LNCAP (cell line): Measurements from ENCODE around the gene MSI2.

ENCODE experiments used
- TF ChIP-seq, protein P1 (sequence below): fragments of 450-650 bp; IDR thresholded peaks from 2 replicates; pipeline ENCODE4 v1.5.1; 2017; ENCODE audit warnings: mild to moderate bottlenecking

MSI2 gene

DNA sequence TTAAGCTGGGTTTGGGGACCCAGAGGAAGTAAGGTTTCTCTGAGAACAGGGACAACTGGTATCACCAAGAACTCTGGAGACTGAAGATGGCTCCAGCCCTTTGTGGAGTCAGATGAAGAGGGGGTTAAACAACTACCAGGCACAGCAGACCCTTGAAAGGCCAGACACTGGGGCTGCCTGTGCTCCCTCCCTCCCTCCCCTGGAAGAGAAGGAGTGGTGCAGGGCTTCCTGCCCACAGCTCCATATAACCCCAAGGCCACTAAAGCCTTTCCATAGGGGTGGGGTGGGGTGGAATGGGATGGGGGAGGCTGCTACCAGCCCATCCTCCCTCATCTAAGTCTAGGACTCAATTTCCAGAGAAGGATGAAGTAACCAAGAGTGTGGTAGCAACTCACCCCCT lies 422.1 kb downstream of the MSI2 start:
- TF ChIP-seq, protein P1, sequence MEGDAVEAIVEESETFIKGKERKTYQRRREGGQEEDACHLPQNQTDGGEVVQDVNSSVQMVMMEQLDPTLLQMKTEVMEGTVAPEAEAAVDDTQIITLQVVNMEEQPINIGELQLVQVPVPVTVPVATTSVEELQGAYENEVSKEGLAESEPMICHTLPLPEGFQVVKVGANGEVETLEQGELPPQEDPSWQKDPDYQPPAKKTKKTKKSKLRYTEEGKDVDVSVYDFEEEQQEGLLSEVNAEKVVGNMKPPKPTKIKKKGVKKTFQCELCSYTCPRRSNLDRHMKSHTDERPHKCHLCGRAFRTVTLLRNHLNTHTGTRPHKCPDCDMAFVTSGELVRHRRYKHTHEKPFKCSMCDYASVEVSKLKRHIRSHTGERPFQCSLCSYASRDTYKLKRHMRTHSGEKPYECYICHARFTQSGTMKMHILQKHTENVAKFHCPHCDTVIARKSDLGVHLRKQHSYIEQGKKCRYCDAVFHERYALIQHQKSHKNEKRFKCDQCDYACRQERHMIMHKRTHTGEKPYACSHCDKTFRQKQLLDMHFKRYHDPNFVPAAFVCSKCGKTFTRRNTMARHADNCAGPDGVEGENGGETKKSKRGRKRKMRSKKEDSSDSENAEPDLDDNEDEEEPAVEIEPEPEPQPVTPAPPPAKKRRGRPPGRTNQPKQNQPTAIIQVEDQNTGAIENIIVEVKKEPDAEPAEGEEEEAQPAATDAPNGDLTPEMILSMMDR, result no peak

DNA sequence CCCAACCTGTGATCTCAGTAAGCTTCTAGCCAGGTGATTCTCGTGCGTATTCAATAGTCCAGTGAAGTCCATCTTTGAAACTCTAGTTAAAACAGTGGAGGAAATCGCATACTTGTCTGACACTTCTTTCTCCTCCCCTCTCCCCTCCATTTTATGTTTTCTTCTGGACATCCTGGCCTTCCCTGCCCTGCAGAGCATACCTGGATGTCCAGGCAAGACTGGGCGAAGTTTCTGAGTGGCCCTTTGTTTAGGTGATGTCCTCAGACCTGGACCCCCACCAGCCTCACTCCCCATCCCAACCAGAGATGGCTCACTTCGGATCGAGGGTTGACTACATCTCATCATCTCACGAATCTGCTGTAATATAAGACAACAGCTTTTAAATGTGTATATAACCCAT lies 423.0 kb downstream of the MSI2 start:
- TF ChIP-seq, protein P1, result no peak

DNA sequence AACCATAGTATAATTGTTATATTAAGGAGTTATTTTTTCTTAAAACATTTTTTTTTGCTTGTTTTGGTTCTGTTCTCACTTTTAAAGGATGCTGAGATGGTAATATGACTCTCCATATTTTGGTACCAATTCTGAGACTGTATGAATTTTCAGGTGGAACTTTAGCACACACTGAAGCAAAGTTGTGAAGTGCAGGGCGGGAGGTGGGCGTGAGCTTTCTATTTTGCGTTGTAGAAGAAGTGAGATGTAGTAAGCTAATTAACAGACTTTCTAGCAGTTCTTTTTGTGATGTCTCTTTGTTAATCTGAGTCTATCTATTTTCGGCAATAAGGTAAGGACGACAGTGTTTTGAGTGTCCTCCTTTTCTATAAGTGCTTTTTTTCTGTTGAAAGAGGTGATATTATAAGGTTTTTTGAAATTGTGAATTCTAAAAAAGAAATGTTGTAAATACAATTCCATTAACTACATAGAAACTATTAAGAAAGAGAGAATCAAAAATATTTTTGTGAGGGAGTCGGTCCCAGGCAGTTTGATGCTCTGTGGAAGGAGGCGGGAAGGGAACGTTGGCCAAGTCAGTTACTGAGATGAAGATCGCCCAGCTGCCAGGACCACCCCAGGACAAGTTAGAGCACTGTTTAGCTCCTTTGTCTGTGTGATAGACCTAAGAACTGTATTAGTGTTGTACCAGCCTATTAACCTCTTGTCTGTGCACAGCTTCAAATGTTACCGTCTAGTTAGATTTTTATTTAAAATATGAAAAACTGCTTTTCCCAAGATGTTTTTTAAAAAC lies 423.8 kb downstream of the MSI2 start:
- TF ChIP-seq, protein P1, result no peak

DNA sequence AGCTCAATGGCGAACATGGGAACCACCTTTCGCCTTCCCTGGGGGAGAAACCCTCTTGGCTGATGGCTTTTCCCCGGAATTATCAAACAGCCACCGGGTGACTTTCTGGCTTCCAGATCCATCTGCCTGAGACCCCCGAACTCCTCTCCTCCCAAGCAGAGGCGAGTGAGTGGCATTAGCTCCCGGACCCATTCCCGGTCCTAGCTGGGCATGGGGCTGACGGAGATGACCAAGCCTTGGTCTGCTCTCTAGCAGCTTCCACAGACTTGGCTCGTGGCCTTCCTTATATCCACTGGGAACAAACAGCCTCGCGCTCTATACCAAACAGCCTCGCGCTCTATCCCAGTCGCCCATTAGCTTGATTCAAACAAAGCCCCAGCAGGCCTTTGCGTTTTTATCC lies 426.4 kb downstream of the MSI2 start:
- TF ChIP-seq, protein P1, result no peak

DNA sequence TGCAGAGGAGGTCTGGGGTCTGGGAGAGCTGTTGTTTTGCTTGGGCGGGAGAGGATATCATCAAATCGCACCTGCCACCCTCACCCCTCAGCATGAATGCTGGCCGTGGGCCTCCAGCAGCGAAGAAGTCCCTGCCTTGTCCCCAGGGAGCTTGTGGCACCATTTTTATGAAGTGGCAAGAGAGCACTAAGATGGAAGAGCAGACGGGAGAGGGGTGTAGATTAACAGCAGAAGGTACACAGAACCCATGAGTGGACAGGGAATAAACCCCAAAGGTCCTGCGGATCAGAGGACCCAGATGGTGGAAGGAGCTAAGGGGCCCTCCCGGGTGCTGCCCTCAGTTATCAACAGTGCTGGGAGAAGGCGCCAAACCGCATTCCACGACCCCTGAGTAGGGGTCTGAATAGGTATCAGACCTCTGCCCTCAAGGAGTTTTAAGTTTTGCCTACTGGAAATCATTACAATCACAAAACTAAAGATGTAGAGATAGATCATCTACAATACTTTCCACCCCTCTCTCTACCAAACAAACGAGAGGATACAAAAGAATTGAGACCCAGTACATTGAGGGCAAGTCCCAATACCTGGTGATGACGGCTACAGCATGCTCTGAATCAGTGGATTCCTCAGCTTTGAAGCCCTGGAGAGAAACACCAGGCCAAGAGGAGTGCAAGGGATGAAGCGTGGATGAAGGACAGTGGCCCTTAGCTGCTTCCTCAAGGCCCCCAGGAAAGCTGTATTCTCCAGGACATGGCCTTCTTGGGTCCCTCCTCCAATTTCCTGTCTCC lies 428.6 kb downstream of the MSI2 start:
- TF ChIP-seq, protein P1, result no peak

DNA sequence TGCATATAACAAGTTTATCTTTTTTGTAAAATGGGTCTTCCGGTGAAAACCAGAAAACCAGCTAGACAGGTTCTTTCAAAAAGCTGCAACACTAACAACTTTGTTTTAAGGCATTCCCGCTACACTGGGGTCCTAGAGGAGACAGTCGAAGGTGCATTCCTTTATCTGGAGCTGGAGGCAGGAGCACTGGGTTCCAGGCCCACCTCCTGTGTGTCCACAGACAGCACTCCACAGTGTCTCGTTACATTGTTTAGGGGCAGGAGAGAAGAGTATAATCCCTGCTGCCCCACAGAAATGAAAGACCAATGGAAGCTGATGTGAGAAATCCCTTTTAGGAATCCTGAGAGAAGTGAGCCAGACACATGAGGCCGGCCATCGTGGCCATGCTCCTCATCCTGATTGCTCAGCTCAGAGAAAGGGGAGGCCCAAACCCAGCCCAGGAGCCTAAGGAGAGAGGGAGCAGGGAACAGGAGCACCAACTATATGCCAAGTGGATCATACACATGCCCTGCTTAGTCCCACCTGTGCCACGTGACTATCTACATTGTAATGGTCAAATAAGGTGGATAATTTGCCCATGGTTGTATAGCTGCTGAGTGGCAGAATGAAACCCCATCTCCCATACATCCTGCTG lies 429.3 kb downstream of the MSI2 start:
- TF ChIP-seq, protein P1, result no peak

DNA sequence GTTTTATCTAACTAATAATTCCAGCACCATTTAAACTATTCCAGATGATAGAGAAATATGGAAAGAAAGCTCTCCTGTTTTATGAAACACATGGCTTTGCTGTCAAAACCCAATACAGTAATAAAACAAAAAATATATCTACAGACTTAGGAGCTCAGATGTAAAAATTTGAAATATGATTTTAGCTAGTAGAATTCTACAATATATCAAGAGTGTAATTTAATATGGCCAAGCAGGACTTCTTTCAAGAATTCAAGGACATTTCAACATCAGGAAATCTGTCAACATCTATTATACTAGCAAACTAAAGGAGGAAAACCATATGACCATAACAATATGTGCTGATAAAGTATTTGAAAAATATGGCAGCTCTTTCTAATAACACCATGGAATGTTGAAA lies 431.3 kb downstream of the MSI2 start:
- TF ChIP-seq, protein P1, result no peak
